Stimulated activated CD4-positive, alpha-beta T cell treated with anti-CD3 and anti-CD28 coated beads, TNF-alpha, amount 100 ng/mL, for 4 hours (primary cell): Measurements from ENCODE around the gene PLAAT5.

Source experiments
- DNase-seq, 3 experiments: peaks; one replicate each; pipeline ENCODE4 v3.0.0-alpha.2; 2020; ENCODE audit warnings: low read depth in 3 of 3

The PLAAT5 gene

DNA sequence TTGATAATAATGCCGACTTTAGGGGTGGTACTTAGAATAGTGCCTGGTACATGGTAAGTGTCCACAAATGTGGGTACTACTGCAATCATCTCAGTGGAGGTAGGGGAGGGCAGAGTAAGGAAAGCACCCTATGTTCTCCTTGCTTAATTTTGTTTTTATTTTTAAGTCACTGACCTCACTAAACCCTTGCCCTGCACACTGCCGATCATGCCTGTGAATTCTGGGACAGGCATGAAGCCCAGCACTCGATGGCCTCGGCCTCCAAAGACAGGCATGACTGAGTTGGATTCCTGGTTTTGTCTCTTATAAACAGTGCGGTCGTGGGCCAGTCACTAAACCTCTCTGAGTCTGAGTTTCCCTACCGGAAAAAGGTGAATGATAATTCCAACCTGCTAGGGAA lies 21.8 kb upstream of the PLAAT5 start:
- no peak for DNase-seq

DNA sequence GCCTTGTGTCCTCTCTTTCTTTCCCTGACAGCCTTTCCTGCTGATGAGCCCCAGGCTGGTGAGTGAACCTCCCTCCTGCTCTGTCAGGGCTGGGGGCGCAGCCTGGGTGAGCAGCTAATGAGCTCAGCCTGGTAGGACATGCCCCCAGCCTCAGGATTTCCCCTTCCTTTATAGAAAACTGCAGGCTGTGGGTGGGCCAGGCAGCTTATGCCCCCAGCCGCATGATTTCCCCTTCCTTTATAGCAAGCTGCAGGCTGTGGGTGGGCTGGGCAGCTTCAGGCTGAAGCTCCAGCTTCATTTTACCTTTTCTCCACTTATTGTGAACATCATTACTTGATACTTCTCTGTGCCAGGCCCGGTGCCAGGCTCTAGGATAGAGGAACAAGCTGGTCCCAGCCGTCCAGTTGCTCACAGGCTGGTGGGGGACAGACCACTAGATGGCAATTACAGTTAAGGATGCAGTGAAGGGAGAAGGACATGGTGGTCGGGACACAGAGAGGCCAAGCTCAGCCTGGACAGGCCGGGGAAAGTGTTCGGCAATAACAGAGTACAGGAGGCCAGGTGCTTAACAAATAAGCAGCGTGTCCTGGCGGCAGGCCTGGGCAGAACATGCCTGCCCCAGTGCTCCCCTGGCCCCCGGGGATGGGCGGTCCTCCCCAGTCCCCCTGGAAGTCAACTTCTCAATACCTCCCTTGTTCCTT lies 20.2 kb upstream of the PLAAT5 start:
- no peak for DNase-seq

DNA sequence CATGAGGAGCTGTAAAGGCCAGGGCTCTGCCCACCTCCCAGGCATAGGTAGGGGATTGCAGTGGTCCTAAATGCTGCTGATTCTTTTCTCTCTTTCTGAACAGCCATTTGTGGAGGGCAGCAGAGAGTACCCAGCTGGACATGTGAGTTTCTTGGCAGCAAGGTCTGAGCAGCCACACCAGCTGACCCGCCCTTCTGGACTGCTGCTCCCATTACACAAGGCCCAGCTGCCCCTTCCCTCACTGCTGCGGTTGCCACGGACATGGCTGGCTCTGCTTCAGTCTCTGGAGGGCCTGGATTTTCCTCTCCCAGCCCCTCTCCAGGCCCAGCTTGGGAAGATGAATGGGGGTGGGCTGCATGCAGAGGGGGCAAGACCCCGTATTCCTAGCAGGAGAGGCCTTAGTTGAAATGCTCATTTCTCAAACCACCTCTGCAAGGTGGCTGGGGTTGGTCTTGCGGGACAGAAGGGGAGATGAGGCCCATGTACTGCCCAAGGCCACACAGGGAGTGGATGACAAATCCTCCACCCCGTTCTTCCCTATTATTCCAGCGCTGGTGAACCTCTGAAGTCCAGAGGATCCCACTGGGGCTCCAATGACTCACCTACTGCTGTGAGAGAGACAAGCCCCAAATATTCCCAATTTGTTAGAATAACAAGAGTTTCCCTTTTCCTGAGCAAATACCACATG lies 19.5 kb upstream of the PLAAT5 start:
- no peak for DNase-seq

DNA sequence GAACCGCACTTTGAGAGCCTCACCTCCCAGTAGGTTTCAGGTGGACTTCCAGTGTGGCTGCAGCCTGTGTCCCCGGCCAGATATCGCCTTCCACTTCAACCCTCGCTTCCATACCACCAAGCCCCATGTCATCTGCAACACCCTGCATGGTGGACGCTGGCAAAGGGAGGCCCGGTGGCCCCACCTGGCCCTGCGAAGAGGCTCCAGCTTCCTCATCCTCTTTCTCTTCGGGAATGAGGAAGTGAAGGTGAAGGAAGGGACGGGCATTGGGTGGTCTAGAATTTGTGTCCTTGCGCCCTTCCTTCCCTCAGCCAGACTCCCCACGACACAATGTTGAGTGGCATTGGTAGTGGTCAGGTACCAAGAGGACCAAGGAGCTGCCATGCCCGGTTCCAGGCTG lies 17.8 kb upstream of the PLAAT5 start:
- DNase-seq = no peak

DNA sequence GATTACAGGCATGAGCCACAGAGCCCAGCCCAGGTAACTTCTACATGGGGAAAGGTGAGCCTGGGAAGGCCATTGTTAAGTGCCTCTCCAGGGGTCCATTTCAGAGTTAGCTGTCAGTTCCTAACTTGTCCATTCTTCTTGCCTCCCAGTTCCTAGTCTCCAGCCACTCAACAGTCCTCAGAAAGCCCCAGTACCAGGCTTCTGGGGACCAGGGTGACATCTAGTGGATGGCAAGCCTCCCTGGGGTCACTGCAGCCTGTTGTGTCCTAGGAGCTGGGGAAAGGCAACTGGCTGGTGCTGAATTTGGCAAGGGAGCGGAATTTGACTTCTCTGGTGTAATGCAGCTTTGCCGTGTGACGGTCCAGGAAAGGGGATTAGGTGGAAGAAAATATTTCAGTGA lies 17.0 kb upstream of the PLAAT5 start:
- no peak for DNase-seq

DNA sequence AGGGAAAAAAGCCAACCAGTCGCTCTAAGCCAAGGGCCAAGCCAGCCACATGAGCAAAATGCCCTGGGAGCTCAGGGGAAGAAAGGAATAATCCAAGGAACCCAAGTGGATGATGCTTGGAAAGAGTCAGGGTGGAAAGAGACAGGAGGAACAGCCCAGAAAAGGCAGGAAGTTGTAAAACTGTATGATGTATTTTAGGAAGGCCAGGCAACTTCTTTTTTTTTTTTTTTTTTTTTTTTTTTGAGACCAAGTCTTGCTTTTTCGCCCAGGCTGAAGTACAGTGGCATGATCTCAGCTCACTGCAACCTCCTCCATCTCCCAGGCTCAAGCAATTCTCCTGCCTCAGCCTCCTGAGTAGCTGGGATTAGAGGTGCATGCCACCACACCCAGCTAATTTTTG lies 16.5 kb upstream of the PLAAT5 start:
- DNase-seq = no peak

DNA sequence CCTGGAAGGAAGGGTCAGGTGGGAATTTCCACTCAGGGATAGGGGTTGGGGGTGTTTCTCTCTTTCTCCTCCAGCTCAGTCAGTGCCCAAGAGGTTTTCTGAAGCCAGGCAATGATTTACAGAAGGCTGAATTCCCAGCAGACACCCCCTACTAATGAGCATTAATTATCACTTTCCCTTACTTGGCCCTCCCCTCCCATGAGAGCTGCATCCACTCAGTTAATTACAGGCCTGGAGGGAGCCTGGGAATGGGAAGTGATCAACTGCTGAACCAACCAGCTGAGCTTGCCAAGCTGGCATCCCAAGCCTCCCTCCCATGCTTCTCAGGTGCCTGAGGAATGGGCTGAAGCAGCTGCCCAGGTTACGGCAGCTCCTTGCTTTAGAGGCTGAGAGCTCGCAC lies 15.9 kb upstream of the PLAAT5 start:
- no peak for DNase-seq

DNA sequence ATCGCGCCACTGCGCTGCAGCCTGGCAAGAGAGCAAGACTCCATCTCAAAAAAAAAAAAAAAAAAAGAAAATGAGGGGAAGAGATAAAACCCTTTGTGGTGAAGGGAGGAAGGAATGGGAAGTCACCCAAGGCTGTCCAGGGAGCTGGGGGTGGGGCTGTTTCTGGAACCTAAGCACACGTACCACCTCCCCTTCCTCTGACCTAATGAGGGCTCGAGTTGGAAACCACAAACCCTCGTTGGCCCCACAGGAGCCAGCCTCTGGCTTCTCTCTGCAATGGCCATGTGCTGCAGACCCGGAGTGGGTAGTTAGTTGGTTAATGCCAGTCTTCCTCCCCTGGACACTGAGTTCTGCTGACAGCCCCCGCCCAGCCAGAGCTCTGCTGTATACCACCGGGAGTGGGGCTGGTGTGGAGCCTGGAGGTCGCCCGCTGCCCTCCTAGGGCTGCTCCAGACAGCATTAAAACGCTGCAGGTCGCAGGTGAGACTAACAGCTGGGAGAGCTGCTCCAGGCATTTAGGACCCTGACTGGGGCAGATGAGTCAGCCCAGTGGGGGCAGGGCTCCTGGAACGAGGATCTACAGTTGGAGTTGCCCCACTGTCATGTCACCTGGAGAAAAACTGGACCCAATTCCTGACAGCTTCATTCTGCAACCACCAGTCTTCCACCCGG lies 15.0 kb upstream of the PLAAT5 start, which contains the start of gene LGALS12:
TSS of gene LGALS12 (plus strand) at position 228 of the 672 bp plus-strand sequence. CDS start at position 603, 375 bp downstream.
- DNase-seq = no peak

DNA sequence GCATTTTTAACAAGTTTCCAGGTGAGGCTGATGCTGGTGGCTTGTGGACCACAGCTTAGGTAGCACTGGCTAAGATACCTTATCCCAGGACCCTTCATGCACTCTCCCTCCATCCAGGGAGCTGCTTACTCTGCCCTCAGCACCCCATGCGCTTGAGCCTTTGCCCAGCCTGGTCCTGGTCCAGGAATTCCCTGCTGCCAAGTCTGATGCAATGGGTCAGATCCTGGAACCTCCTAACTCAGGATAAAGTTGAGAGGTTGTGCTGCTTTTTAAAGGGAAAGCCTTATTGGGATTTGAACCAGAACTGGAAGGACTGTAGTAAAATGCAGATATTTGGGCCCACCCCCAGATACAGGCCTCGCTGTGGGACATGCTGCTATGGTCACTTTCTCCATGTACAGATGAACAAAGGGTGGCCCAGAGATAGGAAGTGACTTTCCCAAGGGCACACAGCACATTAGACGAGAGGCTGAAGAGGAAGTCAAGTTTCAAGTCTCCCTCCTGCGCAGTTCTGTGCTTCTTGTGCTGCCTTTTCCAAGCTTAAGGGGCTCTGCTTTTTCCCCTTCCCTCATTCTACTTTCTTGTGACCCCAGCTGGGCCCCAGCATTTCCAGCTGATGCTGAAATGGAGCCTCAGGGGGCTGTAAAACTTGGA lies 14.1 kb upstream of the PLAAT5 start:
- DNase-seq = no peak

DNA sequence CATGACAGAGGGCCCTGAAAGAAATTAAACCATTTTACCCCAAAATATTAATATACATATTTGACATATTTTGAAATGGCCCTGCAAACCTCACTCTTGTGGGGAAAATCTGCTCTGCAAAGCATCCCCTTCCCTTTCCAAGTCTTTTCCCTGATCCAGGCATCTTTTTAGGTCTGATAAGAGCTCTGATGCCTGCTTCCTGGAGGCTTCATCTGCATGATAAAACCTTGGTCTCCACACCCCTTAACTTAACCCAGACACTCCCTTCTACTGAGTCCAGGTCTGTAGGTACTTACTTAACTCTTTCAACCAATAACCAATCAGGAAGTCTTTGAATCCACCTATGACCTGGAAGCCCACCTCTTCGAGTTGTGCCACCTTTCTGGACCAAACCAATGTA lies 13.1 kb upstream of the PLAAT5 start:
- DNase-seq = no peak

DNA sequence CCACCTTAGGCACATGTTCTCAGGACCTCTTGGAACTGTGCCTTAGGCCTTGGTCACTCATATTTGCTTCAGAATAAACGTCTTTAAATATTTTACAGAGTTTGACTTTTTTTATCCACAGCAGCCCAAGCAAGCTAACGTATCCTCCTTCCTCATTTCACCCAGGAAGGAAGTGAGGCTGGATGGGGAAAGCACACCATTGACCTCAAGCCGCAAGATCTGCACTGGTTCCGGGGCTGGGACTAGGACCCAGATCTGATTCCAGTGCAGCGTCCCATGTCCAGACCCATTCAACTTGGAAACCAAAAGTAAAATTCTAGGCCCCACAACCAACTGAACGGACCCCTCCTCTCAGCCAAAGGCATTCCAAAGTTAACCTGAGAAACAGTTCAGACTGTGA lies 12.5 kb upstream of the PLAAT5 start:
- no peak for DNase-seq

DNA sequence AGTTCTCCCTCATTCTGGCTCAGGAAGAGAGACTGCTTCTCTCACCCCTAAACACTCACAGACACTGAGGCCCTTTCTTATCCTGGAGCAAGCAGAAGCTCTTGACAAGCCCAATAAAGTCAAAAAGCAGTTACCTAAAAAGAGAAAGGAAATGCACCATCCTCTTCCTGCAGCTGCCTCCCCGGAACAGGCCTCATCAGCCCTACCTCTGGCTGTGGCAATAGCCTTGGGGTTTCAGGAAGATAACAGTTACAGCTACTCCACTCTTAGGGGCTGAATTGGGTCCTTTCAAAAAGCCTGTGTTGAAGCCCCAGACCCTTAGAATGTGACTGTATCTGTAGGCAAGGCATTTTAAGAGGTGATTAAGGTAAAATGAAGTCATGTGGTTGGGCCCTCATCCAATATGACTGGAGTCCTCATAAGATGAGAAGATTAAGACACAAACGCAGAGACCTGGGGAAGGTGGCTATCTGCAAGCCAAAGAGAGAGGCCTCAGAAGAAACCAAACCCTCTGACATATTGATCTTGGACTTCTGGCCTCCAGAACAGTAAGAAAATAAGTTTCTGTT lies 11.4 kb upstream of the PLAAT5 start:
- DNase-seq = no peak

DNA sequence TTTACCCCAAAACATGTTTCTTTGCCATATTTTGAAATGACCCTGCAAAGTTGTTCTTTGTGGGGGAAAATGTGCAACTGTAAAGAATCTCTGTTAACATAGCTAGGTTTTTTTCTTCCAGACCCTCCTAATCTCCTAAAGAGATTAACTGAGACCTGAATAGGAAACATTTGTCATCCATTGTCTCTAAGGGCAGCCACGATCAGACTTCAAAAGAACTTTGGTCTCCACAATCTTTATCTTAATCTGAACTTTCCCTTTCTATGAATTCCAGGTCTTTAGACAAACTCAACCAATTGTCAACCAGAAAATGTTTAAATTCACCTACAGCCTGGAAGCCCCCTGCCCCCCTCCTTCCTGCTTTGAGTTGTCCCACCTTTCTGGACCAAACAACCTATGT lies 10.3 kb upstream of the PLAAT5 start:
- no peak for DNase-seq

DNA sequence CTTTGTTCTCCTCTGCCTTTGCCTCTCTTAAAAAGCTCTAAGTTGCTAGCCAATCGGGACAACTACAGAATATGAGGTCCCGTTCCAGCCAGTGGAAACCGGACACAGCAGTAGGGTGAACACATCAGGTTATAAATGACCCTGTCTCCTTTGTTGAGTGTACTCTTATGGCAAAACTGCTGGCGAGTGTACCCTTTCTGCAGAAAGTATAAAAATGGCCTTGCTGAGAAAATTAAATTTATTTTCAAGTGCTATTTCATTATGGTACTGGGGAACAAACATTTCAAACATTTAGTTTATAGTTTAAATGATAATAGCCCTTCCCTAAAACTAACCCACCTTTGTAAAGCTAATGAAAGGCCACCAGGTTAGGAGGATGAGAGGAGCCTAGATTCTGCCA lies 8.9 kb upstream of the PLAAT5 start:
- DNase-seq = no peak

DNA sequence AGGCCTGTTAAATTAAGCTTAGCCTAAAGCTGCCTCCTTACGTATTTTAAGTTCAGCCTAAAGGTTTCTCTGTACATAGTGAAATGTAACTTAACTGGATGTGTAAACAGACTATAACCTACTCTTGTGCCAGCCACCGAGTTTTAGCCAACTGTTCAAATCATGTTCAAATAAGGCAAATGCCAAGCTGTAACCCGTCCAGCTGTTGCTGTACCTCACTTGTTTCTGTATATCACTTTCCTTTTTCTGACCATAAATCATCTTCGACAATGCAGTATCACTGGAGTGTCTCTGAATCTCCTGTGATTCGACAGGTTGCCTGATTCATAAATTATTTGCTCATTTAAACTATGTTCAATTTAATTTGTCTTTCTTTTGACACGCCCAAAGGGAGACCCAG lies 4.0 kb upstream of the PLAAT5 start:
- no peak for DNase-seq

DNA sequence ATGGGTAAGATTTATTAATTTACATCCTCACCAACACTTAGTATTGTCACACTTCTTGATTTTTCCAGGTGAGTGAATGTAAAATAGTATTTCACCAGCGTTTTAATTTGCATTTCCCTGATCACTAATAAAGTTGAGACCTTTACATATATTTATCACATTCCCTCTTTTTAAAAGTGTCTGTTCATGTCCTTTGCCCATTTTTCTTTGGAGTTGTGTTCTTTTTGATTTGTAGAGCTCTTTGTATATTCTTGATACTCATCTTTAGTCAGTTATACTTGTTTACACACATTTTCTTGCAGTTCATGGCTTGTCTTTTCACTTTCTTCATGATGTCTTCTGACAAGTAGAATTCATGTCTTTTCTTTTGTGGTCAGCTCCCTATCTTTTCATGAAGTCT lies 2.2 kb upstream of the PLAAT5 start:
- DNase-seq = no peak

DNA sequence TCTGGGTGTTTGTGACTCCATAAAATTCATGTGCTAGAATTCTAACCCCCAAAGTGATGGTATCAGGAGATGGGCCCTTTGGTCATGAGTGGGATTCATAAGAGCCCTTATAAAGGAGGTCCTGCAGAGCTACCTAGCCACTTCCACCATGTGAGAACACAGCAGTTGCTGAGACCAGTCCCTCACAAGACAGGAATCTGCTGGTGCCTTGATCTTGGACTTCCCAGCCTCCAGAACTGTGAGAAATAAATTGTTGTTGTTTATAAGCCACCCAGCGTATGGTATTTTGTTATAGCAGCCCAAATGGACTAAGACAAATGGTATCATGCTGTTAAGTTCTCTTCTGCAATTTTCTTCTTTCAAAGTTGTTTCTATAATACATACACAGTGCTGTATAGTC lies 1.5 kb upstream of the PLAAT5 start:
- no peak for DNase-seq

DNA sequence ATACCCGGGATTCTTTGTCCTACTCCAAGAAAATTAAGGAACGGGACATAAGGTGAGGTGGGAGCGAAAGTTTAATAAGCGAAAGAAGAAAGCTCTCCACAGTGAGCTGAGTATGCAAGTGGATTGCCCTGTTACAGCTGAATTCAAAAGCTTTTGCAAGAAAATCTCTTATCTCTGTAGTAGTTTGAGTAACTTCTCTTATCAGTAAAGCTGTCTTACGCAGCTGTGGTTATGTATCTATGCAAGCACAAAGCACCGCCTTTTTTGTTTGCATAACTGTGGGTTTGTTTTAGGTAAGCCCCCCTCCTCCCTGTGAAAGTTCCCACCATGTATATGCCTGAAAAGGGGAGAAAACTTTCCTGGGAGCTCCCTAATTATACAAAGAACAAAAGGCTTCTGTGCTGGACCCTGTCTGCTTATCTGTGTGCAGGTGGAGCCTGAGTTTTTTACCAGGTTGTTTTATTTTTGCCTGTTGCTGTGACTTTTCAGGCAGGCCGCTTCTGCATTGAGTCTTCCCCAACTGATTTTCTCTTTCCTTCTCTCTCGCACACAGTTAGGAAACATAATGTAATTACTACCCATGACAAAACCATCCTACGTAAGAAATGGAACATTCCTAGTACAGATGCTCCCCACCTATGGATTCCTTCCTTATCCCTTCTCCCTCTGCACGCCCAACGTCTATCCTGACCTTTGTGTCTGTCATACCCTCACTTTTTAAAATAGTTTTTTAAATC lies 837 bp upstream of the PLAAT5 start:
- no peak for DNase-seq

DNA sequence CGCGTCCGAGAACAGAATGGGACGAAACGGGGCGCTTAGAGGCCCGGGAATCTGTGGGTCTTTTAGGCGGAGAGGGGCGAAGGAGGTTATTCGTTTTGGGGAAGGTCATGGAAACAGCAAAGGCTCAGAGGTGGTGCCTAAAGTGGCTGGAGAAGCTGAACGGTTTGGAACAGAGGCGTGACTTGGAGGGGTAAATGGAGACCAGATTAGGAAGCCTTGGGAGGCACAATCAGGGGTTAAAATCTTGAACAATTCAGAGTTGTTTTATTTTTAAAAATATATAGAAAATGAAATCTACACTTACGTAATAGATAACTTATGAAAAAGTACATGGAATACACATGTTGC lies 247 bp upstream of the PLAAT5 start:
- DNase-seq = no peak

DNA sequence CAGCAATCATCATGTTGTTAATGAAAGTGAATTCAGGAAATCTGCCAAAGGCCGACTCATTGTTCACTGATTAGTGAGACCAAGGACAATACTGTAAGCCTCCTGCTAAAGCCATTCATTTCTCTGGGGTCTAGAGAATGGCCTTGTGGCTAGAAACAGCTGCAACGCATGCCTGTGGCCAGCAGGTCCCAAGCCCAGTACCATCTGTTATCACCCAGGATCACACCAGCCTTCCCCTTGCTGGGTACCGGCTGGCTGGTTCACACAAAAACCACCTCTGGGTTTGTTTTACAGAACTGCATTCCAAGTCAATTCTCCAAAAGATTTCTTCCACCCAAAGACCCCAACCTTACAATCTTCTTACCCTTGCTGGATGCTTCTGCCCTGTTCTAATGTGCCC lies 1.1 kb downstream of the PLAAT5 start:
- DNase-seq = no peak

DNA sequence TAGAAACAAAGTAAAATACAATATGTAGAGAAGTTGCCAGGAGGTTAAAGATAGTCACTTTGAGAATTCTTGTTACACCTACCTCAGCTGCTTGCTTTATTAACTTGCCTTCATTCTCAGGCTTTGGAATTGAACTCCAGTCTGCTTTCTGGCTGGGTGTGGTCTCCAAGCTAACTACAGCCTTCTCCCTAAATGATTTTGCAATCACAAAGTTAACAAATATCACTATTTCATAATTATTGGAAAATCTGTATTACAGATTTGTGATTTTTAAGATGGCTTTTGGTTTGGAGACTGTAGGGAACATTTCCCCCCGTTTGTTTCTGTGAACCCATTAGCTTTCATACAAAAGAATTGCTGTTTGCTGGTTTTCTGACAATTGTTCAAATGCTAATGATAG lies 2.2 kb downstream of the PLAAT5 start:
- DNase-seq = no peak

DNA sequence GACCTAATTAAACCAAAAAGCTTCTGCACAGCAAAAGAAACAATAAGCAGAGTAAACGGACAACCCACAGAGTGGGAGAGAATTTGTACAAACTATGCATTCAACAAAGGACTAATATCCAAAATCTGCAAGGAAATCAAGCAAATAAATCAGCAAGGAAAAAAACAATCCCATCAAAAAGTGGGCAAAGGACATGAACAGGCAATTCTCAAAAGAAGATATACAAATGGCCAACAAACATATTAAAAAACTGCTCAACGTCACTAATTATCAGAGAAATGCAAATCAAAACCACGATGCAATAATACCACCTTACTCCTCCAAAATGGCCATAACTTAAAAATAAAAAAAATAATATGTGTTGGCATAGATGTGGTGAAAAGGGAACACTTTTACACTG lies 5.2 kb downstream of the PLAAT5 start:
- no peak for DNase-seq
